ENCODE data around the gene ANK2.

Gene ANK2

DNA sequence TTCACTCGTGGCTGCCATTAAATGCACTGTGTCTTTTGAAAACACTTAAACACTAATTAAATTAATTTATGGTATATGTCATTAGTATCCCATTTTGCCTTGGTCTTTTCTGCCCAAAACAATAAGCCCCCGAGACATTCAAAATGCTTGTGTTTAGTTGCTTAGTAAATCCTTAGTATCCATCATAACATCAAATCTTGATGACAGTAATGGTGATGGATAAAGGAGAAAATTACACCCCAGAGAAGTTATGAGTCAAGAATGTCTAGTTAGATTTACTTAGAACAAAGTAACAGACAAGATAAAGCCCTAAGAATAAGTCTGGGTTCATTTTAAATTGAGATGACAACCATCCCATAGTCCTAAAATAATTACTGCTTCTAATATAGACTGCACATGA, 21.3 kb downstream of the ANK2 start:
- TF ChIP-seq, protein P1, sequence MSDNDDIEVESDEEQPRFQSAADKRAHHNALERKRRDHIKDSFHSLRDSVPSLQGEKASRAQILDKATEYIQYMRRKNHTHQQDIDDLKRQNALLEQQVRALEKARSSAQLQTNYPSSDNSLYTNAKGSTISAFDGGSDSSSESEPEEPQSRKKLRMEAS (IDR thresholded peaks at IDR 0.05; ENCODE audit: low read depth, low read length) = no peak
- TF ChIP-seq, protein P2, sequence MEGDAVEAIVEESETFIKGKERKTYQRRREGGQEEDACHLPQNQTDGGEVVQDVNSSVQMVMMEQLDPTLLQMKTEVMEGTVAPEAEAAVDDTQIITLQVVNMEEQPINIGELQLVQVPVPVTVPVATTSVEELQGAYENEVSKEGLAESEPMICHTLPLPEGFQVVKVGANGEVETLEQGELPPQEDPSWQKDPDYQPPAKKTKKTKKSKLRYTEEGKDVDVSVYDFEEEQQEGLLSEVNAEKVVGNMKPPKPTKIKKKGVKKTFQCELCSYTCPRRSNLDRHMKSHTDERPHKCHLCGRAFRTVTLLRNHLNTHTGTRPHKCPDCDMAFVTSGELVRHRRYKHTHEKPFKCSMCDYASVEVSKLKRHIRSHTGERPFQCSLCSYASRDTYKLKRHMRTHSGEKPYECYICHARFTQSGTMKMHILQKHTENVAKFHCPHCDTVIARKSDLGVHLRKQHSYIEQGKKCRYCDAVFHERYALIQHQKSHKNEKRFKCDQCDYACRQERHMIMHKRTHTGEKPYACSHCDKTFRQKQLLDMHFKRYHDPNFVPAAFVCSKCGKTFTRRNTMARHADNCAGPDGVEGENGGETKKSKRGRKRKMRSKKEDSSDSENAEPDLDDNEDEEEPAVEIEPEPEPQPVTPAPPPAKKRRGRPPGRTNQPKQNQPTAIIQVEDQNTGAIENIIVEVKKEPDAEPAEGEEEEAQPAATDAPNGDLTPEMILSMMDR (IDR thresholded peaks at IDR 0.05; ENCODE audit: low read depth, low read length) = no peak
- TF ChIP-seq POLR2A (IDR thresholded peaks at IDR 0.05; ENCODE audit: extremely low read depth, insufficient read length) = no peak
- no peak for TF ChIP-seq MYC (IDR thresholded peaks at IDR 0.05; ENCODE audit: low read depth, low read length)
- DNase-seq (ENCODE audit: low read depth) = no peak
- no peak overlapping the region for H3K4me3 ChIP-seq (ENCODE audit: low read depth, low read length)

- no peak for DNase-seq (ENCODE audit: low read depth)
- H3K4me3 ChIP-seq (ENCODE audit: low read depth, low read length) = no peak overlapping the region
- TF ChIP-seq POLR2A (IDR thresholded peaks at IDR 0.05; ENCODE audit: extremely low read depth, insufficient read length) = no peak
- TF ChIP-seq, protein P2 (IDR thresholded peaks at IDR 0.05; ENCODE audit: low read depth, low read length) = no peak
- TF ChIP-seq, protein P1 (IDR thresholded peaks at IDR 0.05; ENCODE audit: low read depth, low read length) = no peak
- TF ChIP-seq MYC (IDR thresholded peaks at IDR 0.05; ENCODE audit: low read depth, low read length) = no peak
These were observed 21.8 kb downstream of the ANK2 start for GRCh38 chr4:113071274-113071673.

GRCh38 chr4:113071805-113072204, 22.4 kb downstream of the ANK2 start:
- TF ChIP-seq POLR2A (IDR thresholded peaks at IDR 0.05; ENCODE audit: extremely low read depth, insufficient read length) (no peak), MYC (IDR thresholded peaks at IDR 0.05; ENCODE audit: low read depth, low read length) (no peak)
- TF ChIP-seq, protein P2 (IDR thresholded peaks at IDR 0.05; ENCODE audit: low read depth, low read length) = no peak
- TF ChIP-seq, protein P1 (IDR thresholded peaks at IDR 0.05; ENCODE audit: low read depth, low read length) = no peak
- no peak for DNase-seq (ENCODE audit: low read depth)
- no peak overlapping the region for H3K4me3 ChIP-seq (ENCODE audit: low read depth, low read length)

GRCh38 chr4:113073451-113074005, 24.1 kb downstream of the ANK2 start:
- no peak overlapping the region for H3K4me3 ChIP-seq (ENCODE audit: low read depth, low read length)
- TF ChIP-seq POLR2A (IDR thresholded peaks at IDR 0.05; ENCODE audit: extremely low read depth, insufficient read length) = no peak
- TF ChIP-seq, protein P2 (IDR thresholded peaks at IDR 0.05; ENCODE audit: low read depth, low read length) = no peak
- TF ChIP-seq, protein P1 (IDR thresholded peaks at IDR 0.05; ENCODE audit: low read depth, low read length) = no peak
- TF ChIP-seq MYC (IDR thresholded peaks at IDR 0.05; ENCODE audit: low read depth, low read length) = no peak

DNA sequence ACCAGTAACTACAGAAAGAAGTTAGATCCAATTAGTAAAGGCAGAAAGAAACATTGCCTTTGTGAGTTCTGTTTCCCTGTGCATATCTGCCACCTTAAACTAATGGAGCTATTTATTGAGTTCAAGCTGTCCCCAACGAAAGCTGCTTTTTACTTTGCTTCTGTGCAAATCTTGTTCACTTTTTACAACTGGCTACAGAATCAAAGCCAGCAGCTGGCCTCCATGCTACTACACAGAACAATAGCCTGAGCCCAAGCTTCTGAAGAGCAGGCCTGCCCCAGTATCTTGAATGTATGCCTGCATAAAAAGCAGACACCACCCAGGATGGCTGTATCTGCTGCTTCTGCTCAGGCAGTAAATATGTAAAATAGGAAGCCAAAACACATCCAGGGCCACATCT, 28.1 kb downstream of the ANK2 start:
- DNase-seq (ENCODE audit: low read depth) = no peak
- TF ChIP-seq POLR2A (IDR thresholded peaks at IDR 0.05; ENCODE audit: extremely low read depth, insufficient read length) (no peak), MYC (IDR thresholded peaks at IDR 0.05; ENCODE audit: low read depth, low read length) (no peak)
- TF ChIP-seq, protein P1 (IDR thresholded peaks at IDR 0.05; ENCODE audit: low read depth, low read length) = no peak
- TF ChIP-seq, protein P2 (IDR thresholded peaks at IDR 0.05; ENCODE audit: low read depth, low read length) = no peak
- no peak overlapping the region for H3K4me3 ChIP-seq (ENCODE audit: low read depth, low read length)

More at GRCh38 chr4:113073451-113074005, 24.1 kb downstream of the ANK2 start:
- DNase-seq (ENCODE audit: low read depth) = no peak
